NCI-H226 (cell line): ENCODE measurements around the gene RXFP3.
"Not testable (repeated sequence)": the region's sequence is repeated elsewhere in the genome, so short reads cannot be mapped to it uniquely, and the experiment has no call there.

Experiments used
- DNase-seq: peaks from one replicate; pipeline ENCODE4 v3.0.0-alpha.2; 2015

RXFP3 gene

GRCh38 chr5:33936004-33936380, 194 bp upstream of the RXFP3 start:
- DNase-seq, result no peak

GRCh38 chr5:33937017-33937706, 976 bp downstream of the RXFP3 start:
- DNase-seq, result no peak

- DNase-seq, result no peak
These were observed 1.7 kb downstream of the RXFP3 start for GRCh38 chr5:33937707-33938506.

- no peak for DNase-seq
These were observed 2.3 kb downstream of the RXFP3 start for GRCh38 chr5:33938507-33938796.

DNA sequence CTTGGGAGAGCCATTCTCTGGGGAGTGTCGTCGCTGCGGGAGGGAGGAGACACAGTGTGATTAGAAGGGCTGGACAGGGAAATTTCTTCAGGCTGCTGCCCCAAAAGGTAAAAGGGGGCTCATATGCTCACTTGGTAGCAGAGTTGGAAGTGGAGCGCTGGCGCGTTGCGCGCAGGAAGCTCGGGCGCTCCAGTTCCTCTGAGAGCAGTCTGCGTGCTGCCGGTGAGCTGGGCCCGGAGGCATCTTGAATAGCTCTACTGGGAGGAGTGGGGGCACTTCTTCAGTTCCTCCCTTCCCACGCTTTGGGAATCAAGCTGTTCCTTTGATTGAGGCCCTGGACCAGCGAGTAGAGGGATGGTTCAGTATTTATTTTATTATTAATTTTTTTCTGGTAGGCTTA, 2.7 kb downstream of the RXFP3 start:
- DNase-seq, result no peak

DNA sequence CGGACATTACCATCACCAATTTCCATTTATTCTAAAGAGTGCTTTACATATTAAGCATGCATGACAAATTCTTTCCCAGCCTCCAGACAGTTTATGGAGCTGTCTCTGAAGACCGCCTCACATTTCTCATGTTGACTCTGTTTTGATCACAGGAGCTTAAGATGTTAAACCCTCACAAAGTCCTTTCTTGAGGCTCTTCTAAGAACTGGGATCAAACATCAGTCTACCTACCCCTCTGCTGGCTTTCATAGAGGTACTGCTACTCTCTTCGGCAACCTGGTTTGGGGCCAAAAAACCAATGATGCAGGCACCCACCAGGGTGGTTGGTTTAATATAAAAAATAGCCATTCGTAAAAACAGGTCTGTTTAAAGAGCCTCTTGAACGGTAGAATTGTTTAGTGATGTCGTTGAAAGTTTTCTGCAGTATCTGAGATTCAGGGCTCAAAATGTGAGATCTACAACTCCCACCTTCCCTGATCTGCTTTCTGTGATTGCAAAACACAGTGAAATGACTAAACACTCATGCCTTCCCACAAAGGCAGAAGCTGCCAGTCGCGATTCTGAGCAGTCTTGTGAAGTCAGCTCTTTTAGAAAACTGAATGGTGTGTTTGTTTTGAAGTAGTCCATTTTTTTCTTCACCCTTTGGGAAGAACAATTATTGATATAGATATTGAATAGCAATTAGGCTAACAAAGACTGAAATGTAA, 3.5 kb downstream of the RXFP3 start:
- peak; percentile 78 for DNase-seq

DNA sequence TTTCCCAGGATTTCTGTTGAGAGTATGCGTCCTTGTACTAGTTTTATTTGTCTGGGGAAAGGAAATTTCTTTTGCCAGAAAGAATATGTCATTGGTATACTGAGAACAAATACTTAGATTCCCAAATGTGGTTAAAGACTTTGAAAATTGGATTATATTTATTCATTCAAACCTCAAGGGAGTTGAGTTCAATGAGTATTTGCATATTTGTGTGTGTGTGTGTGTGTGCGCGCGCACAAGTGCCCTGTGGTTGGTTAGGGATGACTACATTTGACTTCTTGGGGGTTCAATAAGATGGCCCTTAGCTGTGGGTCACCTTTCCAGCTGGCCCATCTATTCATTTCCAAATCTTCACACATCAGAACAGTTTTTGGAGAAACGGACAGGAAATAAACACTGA, 4.9 kb downstream of the RXFP3 start:
- DNase-seq, result no peak

DNA sequence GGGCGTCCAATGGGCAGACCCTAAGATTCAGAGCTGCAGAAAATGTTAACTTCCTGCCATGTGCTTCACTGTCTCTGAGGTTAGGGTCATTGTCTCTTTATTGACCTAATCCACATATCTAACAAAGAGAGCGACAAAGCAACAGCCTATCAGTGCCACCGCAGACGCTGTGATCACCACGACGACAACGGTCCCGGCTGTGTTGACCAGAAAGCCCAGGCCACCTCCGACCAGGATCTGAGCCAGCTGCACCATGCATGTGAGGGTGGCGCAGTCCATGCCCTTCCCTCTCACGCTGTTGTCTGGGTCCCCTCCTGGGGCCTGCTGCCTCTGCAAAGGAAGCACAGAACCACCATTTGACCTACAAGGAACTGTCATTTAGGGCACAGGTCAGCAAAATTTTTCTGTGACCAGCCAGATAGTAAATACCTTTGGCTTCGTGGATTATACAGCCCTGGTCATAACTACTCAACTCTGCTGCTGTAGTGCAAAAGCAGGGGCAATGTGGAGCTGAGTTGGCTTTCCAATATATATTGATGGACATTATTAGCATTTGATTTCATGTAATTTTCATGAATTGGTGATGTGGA, 8.5 kb downstream of the RXFP3 start:
- no peak for DNase-seq

DNA sequence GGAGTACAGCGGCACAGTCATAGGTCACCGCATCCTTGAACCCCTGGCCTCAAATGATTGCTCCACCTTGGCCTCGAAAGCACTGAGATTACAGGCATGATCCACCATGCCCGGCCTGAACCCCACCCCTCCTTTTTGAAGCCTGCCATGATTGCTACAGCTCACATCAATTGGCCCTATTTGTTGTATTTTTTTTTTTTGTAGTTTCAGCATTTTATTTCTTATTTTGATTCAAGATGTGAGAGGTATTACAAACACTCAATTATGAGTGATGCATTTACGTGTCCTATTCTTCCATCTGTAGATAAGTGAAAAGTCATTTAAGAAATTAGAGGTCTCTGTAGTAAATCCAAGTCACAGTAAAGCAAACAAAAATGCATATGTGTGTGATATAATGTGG, 16.0 kb downstream of the RXFP3 start:
- not testable (repeated sequence) for DNase-seq

DNA sequence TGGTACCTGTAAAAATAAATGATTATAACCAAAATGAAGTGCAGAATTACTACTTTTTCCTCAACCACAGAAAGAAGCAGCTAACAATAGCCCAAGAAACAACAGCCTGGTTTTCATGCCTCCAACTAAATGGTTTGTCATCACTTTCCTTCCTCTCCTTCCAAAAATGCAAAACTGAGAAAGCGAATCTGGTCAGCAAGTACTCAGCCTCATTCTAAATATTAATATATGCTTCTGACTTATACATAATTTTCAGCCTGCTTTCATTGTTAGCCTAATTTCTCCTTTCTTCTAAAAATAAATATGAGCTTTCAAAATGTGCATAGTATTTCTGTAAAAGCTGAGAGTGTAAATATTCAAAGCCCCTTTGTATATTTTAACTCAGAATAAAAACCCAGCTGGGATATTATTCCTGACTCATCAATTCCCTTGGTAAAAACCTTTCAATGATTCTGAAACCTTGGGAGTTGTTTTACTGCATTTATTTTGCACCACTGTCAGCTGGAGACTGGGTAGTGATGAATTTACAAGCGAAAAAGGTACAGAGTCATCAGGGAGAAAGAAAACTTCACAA, 21.5 kb downstream of the RXFP3 start:
- no peak for DNase-seq

DNA sequence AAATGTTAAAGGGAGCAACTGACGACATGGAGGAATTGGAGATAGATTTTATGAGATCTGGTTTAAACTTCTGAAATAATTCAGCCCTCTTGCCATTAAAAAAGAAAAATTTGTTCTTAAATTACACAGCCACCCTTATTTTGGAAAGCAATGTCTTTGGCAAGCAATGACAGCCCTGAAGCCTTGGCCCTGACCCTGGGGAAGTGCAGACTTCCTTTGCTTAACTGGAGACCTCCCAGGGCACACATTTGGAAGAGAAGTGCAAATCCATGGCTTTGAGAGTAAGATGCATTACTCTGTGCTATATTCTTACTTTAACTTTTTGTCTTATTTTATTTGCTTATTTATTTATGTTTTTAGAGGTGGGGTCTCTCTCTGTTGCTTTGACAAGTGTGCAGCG, 22.0 kb downstream of the RXFP3 start:
- no peak for DNase-seq

DNA sequence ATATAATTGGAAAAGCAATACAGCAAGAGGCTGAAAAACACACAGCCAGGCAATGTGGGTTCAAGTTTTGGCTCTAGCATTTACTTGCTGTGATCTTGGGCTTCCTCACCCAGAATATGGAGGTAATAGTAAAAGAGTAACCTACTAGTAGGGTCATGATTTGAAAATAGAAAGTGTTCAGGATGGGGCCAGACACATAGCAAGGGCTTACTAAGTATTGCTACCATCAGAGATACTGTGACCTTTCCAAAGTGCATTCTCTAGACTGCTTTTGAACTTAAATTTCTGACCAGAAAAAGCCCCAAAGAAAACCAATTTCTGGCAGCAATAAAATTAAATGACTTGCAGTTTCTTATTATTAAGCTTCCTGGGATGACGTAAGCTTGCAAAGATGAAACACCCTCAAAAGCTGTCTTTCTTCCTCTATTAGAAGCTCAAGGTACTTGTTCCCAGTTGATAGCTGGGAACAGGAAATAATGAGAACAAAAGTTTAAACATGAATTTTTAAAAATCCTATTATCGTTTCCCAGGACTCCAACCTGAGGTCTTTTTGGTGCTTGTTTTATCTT, 28.0 kb downstream of the RXFP3 start:
- DNase-seq, result no peak

DNA sequence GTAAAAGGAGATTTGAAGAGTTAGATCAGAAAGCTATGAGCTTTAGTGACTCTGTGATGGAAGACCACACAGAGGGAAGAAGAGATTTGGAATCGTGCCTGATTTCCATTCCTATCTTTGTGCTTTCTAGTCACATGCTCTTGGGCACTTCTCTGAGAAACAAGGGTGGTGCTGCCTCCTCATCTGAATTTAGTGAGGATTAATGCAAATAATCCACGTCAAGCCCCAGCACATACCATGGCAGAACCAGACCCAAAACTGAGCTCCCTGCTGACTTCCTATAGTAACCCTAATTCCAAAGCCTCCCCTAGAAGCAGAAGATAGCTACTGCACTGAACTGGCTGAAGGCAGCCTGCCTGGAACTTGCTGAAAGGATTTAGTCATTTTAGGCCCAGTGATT, 30.6 kb downstream of the RXFP3 start:
- DNase-seq, result no peak

GRCh38 chr5:33968211-33969005, 32.2 kb downstream of the RXFP3 start:
- no peak for DNase-seq

GRCh38 chr5:33969572-33970452, 33.6 kb downstream of the RXFP3 start:
- DNase-seq, result peak; percentile 14

GRCh38 chr5:33973271-33973670, 37.1 kb downstream of the RXFP3 start:
- DNase-seq, result no peak

GRCh38 chr5:33975852-33976251, 39.7 kb downstream of the RXFP3 start:
- DNase-seq, result no peak

DNA sequence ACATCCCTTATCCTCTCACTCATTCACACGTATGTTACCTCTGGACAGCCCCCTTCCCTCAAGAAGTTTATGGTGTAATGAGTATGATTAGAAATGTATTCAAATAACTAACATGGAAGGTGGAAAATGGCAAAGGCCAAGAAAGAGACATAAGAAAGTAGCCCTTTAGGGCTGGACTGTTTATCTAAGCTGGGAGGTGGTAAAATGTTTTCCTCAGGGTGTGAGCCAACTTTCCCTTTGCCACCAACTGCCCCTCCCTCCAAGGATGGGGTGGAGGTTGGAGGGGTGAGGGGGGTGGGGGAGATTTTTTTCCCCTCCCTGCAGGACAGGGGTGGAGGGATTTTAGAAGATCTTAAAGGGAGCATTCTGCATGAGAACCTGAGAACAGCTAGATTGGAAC, 40.1 kb downstream of the RXFP3 start:
- DNase-seq, result no peak

DNA sequence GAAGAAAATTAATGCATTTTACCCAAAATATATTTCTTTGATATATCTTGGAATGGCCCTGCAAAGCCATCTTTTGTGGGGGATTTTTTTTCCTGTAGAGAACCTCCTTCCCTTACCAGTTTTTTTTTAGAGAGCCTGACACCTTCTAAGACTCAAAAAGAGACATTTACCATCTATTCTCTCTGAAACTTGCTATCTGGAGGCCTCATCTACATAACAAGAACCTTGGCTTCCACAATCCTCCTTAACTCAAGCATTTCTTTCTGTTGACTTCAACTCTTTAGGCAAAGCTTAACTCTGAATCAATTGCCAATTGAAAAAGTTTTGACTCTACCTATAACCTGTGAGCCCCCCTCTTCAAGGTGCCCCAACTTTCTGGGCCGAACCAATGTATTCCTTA, 42.1 kb downstream of the RXFP3 start:
- no peak for DNase-seq

GRCh38 chr5:33980030-33980429, 43.8 kb downstream of the RXFP3 start:
- no peak for DNase-seq
